HG03064 (cell line): ENCODE measurements around the gene DLD.
A peak's percentile ranks its signal among the peaks of the same experiment; 100 is the strongest.
"Not testable (repeated sequence)": the region's sequence is repeated elsewhere in the genome, so short reads cannot be mapped to it uniquely, and the experiment has no call there.

Source experiments
- ATAC-seq: cut with Tn5 transposase; IDR thresholded peaks from one replicate; pipeline ENCODE4 v1.9.1; 2021; ENCODE audit warnings: low read depth; ENCODE audit not compliant: unreplicated experiment

The DLD gene

GRCh38 chr7:107911981-107912380 lies 21.0 kb downstream of the DLD start:
- no peak for ATAC-seq

- no peak for ATAC-seq
Measured at GRCh38 chr7:107913851-107914250, 22.9 kb downstream of the DLD start.

GRCh38 chr7:107914831-107915230 lies 23.8 kb downstream of the DLD start:
- ATAC-seq = no peak

- no peak for ATAC-seq
Measured at GRCh38 chr7:107915541-107915940, 24.6 kb downstream of the DLD start.

- peak; percentile 72 for ATAC-seq
Measured at GRCh38 chr7:107917763-107918651, 27.0 kb downstream of the DLD start.

GRCh38 chr7:107918948-107919347 lies 28.0 kb downstream of the DLD start:
- no peak for ATAC-seq

GRCh38 chr7:107920048-107920772 lies 29.2 kb downstream of the DLD start:
- no peak for ATAC-seq

- ATAC-seq = not testable (repeated sequence)
Measured at GRCh38 chr7:107921826-107922225, 30.8 kb downstream of the DLD start.

- ATAC-seq = no peak
Measured at GRCh38 chr7:107922886-107923285, 31.9 kb downstream of the DLD start.

GRCh38 chr7:107924841-107925504 lies 34.0 kb downstream of the DLD start:
- ATAC-seq = peak; percentile 93

- no peak for ATAC-seq
Measured at GRCh38 chr7:107926481-107926880, 35.5 kb downstream of the DLD start.

GRCh38 chr7:107931740-107932515 lies 40.9 kb downstream of the DLD start:
- no peak for ATAC-seq

- no peak for ATAC-seq
Measured at GRCh38 chr7:107932805-107933204, 41.8 kb downstream of the DLD start.

- ATAC-seq = no peak
Measured at GRCh38 chr7:107933386-107934013, 42.5 kb downstream of the DLD start.

- no peak for ATAC-seq
Measured at GRCh38 chr7:107934991-107935770, 44.2 kb downstream of the DLD start.

GRCh38 chr7:107936312-107936711 lies 45.3 kb downstream of the DLD start:
- ATAC-seq = no peak

GRCh38 chr7:107937531-107937930 lies 46.5 kb downstream of the DLD start:
- ATAC-seq = no peak

- no peak for ATAC-seq
Measured at GRCh38 chr7:107938456-107939250, 47.7 kb downstream of the DLD start.
